H1 (cell line): Measurements from ENCODE around the gene BCAP31. TPM values are rescaled to one million over a fixed set of nuclear protein-coding genes. Genes with fewer than 3 reads are reported as not detected.

Experiments used
- CHD7 ChIP-seq: fragments of 300-600 bp; sonication (generic); IDR thresholded peaks from 2 replicates; pipeline ENCODE4 v1.7.1; 2012; ENCODE audit warnings: low read length, moderate library complexity, mild to moderate bottlenecking, inconsistent platforms; ENCODE audit not compliant: insufficient replicate concordance
- RFX5 ChIP-seq: IDR thresholded peaks from 2 replicates; pipeline ENCODE4 v1.6.1; 2011; ENCODE audit warnings: low read depth, low read length, improper control_type of control experiment, borderline replicate concordance
- SIX5 ChIP-seq: IDR thresholded peaks from 2 replicates; pipeline ENCODE4 v1.6.1; 2011; ENCODE audit warnings: mild to moderate bottlenecking, low read depth, low read length
- polyA plus RNA-seq, 7 experiments: library from polyadenylated mRNA; depleted of rRNA in 3 of 7; stranded (reverse) in 5 of 7; unstranded in 2 of 7; fragments of >200 nt in 5 of 7; fragments of 200-250 nt in 2 of 7; gene quantifications; 1 replicate in 5 of 7; 2 replicates in 1 of 7; 4 replicates in 1 of 7; pipeline versions ENCODE4 v1.2.1 to v1.2.3, GENCODE V29; 2011 to 2013; ENCODE audit warnings: missing spikeins in 2 of 7, mixed read lengths in 2 of 7
- total RNA-seq: library from RNA; stranded (reverse); fragmentation: NEBNext Ultra II Directional; extraction: Animal tissue kit (Norgen Biotek cat#: 25700); gene quantifications from 2 replicates; pipeline ENCODE4 v1.2.1, GENCODE V29; 2021

The BCAP31 gene
- total and polyA plus RNA-seq, 2 of the 8 experiments (the other 6 are each of a cell fraction or from before 2014, with no cell fraction given): 136 to 159 TPM

GRCh38 chrX:153750127-153750774, 26.1 kb upstream of the BCAP31 start (continued):
- TF ChIP-seq CHD7 (no peak), RFX5 (no peak), SIX5 (no peak)
